Lung (tissue), 12 donors: ENCODE results near the gene TMOD2. TPM values are rescaled to one million over a fixed set of nuclear protein-coding genes. Genes with fewer than 3 reads are reported as not detected.

Experiments used
- ATAC-seq: fragments of 200-7000 bp; cut with Tn5 transposase; one replicate; pipeline ENCODE4 v1.9.1; 2020; ENCODE audit warnings: moderate number of reproducible peaks; ENCODE audit not compliant: insufficient read depth, low FRiP score
- DNase-seq, 3 donors: peaks; one replicate each; pipeline ENCODE4 v3.0.0-alpha.2; 2013 to 2017
- H3K27ac ChIP-seq, 2 donors: one replicate each; pipeline ENCODE4 v1.5.1; 2013; ENCODE audit warnings: mild to moderate bottlenecking in 2 of 2, moderate library complexity in 2 of 2, control low read depth in 1 of 2, inconsistent platforms in 1 of 2, low read depth in 1 of 2, low read length in 1 of 2
- H3K27me3 ChIP-seq, 3 donors: one replicate each; pipeline ENCODE4 v1.5.1; 2013; ENCODE audit warnings: low read length in 2 of 3; ENCODE audit not compliant: control insufficient read depth in 3 of 3, insufficient read depth in 3 of 3
- H3K36me3 ChIP-seq, 4 donors: one replicate each; pipeline ENCODE4 v1.5.1; 2013; ENCODE audit warnings: low read length in 4 of 4, mild to moderate bottlenecking in 1 of 4, moderate library complexity in 1 of 4; ENCODE audit not compliant: control insufficient read depth in 4 of 4, insufficient read depth in 4 of 4
- H3K4me1 ChIP-seq, 5 donors: one replicate each; pipeline ENCODE4 v1.5.1; 2013; ENCODE audit warnings: low read length in 5 of 5, mild to moderate bottlenecking in 2 of 5, moderate library complexity in 1 of 5; ENCODE audit not compliant: control insufficient read depth in 5 of 5, insufficient read depth in 5 of 5
- H3K4me3 ChIP-seq: one replicate; pipeline ENCODE4 v1.5.1; 2013; ENCODE audit warnings: mild to moderate bottlenecking, control low read depth, moderate library complexity
- H3K9ac ChIP-seq, 2 donors: one replicate each; pipeline ENCODE4 v1.5.1; 2013; ENCODE audit warnings: low read length in 2 of 2, control low read depth in 1 of 2; ENCODE audit not compliant: insufficient read depth in 1 of 2
- H3K9me3 ChIP-seq, 4 donors: one replicate each; pipeline ENCODE4 v1.5.1; 2013; ENCODE audit warnings: low read length in 3 of 4, mild to moderate bottlenecking in 1 of 4, moderate library complexity in 1 of 4; ENCODE audit not compliant: control insufficient read depth in 4 of 4, insufficient read depth in 3 of 4
- WGBS, 2 donors: extraction: QIAGEN DNeasy Blood & Tissue Kit; methylation state at CpG; one replicate each; pipeline ENCODE4 v1.1.7; 2013; 5-methylcytosine and 5-hydroxymethylcytosine counted together
- polyA plus RNA-seq, 2 donors: library from polyadenylated mRNA; stranded (reverse); fragments of 200-250 nt; gene quantifications; one replicate each; pipeline ENCODE4 v1.2.1, GENCODE V29; 2013
- total RNA-seq, 2 donors: library from RNA; depleted of rRNA in 1 of 2; stranded (reverse); fragments of >200 nt in 1 of 2; gene quantifications; one replicate each; pipeline ENCODE4 v1.2.1, GENCODE V29; 2014 to 2021
- TF ChIP-seq, protein P1 (sequence below): IDR thresholded peaks from 2 replicates; pipeline ENCODE4 v1.5.1; 2012; ENCODE audit warnings: mild to moderate bottlenecking; ENCODE audit errors: control extremely low read depth, extremely low read depth
- donor health status: control.
- donor health status: control.
- donor health status: Bipolar disorder and iron deficiency.
- donor health status: healthy.
- donor health status: DM: yes; HTN: yes; CAD: no.

The TMOD2 gene
- total and polyA plus RNA-seq, 4 donors, result 1.5 to 10.4 (median 5.8) TPM

- no peak for ATAC-seq
- DNase-seq, result no peak
- no peaks in the 10 kb centered on the region for H3K27me3 ChIP-seq
- H3K9me3 ChIP-seq, result no peaks in the 10 kb centered on the region
- H3K4me1 ChIP-seq, result no peaks in the 10 kb centered on the region
- no peak overlapping the region for H3K4me3 ChIP-seq
- H3K9ac ChIP-seq, result no peak overlapping the region
- TF ChIP-seq, protein P1, sequence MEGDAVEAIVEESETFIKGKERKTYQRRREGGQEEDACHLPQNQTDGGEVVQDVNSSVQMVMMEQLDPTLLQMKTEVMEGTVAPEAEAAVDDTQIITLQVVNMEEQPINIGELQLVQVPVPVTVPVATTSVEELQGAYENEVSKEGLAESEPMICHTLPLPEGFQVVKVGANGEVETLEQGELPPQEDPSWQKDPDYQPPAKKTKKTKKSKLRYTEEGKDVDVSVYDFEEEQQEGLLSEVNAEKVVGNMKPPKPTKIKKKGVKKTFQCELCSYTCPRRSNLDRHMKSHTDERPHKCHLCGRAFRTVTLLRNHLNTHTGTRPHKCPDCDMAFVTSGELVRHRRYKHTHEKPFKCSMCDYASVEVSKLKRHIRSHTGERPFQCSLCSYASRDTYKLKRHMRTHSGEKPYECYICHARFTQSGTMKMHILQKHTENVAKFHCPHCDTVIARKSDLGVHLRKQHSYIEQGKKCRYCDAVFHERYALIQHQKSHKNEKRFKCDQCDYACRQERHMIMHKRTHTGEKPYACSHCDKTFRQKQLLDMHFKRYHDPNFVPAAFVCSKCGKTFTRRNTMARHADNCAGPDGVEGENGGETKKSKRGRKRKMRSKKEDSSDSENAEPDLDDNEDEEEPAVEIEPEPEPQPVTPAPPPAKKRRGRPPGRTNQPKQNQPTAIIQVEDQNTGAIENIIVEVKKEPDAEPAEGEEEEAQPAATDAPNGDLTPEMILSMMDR, result no peak
- peaks cover 0 to 9% (median 1%) of the 10 kb centered on the region in 4 donors for H3K36me3 ChIP-seq
- no peak overlapping the region for H3K27ac ChIP-seq
- 90 to 95% methylated on average over 3 of the region's 3 CpGs for WGBS, 2 donors
These were observed 23.5 kb downstream of the TMOD2 start for GRCh38 chr15:51774916-51775315.

GRCh38 chr15:51775967-51776816 lies 24.8 kb downstream of the TMOD2 start:
- Histone ChIP-seq H3K36me3 (peaks cover 0 to 8% (median 1%) of the 10 kb centered on the region in 4 donors), H3K4me3 (no peak overlapping the region), H3K9me3 (no peaks in the 10 kb centered on the region), H3K4me1 (no peaks in the 10 kb centered on the region), H3K27ac (no peak overlapping the region), H3K27me3 (no peaks in the 10 kb centered on the region), H3K9ac (no peak overlapping the region)
- WGBS, 2 donors, result 57 to 63% methylated on average over 11 of the region's 11 CpGs
- ATAC-seq (peak; percentile 85), DNase-seq (peak; percentile 52 to 71 (median 66))
- TF ChIP-seq, protein P1, result peak; percentile 89

GRCh38 chr15:51776952-51777569 lies 25.7 kb downstream of the TMOD2 start:
- TF ChIP-seq, protein P1, result peak; percentile 70
- 62 to 69% methylated on average over 6 of the region's 6 CpGs for WGBS, 2 donors
- Histone ChIP-seq H3K9me3 (no peaks in the 10 kb centered on the region), H3K36me3 (peaks cover 0 to 10% (median 1%) of the 10 kb centered on the region in 4 donors), H3K4me1 (no peaks in the 10 kb centered on the region), H3K9ac (no peak overlapping the region), H3K4me3 (no peak overlapping the region), H3K27ac (no peak overlapping the region), H3K27me3 (no peaks in the 10 kb centered on the region)
- ATAC-seq (peak; percentile 87), DNase-seq (peak; percentile 71 to 91 (median 84))
